Measurements from ENCODE around the gene BMPR1A.

DNA sequence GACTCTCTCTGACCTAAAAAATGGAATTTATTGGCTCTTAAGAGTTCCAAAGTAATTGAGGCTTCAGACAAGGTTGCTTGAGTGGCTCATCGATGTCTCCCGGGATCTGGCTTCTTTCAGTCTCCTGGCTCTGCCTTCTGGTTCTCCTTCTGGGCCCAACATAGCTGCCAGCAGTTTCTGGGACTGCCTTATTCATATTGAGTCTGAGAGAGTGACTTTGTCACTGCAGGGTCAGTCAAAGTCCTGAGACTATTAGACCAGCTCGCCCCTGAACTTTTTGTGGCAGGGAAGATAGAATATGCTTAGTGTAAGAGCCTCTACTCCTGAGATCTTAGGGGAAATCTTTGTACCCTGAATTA lies 107.0 kb downstream of the BMPR1A start:
- TF ChIP-seq, protein P1, sequence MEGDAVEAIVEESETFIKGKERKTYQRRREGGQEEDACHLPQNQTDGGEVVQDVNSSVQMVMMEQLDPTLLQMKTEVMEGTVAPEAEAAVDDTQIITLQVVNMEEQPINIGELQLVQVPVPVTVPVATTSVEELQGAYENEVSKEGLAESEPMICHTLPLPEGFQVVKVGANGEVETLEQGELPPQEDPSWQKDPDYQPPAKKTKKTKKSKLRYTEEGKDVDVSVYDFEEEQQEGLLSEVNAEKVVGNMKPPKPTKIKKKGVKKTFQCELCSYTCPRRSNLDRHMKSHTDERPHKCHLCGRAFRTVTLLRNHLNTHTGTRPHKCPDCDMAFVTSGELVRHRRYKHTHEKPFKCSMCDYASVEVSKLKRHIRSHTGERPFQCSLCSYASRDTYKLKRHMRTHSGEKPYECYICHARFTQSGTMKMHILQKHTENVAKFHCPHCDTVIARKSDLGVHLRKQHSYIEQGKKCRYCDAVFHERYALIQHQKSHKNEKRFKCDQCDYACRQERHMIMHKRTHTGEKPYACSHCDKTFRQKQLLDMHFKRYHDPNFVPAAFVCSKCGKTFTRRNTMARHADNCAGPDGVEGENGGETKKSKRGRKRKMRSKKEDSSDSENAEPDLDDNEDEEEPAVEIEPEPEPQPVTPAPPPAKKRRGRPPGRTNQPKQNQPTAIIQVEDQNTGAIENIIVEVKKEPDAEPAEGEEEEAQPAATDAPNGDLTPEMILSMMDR (conservative IDR thresholded peaks at IDR 0.05; ENCODE audit: low read length), result no peak
- TF ChIP-seq EZH2phosphoT487 (IDR thresholded peaks at IDR 0.05; ENCODE audit: borderline replicate concordance), result no peak

Data from Loucy (cell line).